ENCODE measurements around the gene SRSF1.
"Not testable (repeated sequence)": the region's sequence is repeated elsewhere in the genome, so short reads cannot be mapped to it uniquely, and the experiment has no call there.

The SRSF1 gene, protein sequence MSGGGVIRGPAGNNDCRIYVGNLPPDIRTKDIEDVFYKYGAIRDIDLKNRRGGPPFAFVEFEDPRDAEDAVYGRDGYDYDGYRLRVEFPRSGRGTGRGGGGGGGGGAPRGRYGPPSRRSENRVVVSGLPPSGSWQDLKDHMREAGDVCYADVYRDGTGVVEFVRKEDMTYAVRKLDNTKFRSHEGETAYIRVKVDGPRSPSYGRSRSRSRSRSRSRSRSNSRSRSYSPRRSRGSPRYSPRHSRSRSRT

DNA sequence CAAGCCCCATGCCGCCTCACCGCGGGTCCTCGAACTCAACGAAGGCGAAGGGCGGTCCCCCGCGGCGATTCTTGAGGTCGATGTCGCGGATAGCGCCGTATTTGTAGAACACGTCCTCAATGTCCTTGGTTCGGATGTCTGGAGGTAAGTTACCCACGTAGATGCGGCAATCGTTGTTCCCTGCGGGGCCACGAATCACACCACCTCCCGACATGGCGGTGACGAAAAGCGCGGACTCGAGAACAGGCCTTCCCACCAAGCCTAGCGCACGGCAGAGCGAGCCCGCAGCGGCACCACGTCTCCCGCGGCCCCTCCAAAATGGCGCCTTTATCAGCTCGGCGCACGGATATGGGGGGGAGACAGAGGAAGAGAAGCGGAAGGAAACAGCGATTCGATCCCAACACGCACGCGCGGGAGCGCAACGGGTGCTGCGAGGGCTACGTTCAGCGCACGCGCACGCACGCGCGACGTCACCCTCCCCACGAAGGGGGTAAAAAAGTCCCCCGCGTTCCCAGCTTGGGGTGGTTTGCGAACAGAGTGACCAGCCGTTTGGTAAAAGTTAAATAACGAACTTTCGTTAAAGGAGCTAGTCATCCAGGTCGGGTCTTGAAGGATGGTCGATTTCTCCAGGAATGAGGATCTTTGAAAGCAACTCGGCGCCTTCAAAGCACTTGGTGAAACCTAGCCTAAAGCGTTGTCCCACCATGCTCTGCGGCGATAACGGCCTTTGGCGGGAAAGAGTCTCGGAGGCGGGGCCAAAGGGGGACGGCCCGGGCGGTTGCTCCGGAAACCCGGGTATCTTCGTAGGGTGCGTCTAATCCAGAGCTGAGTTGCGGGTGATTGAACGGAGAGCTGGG lies at the start of gene SRSF1:
Gene SRSF1 (minus strand): TSS at position 323 of the 857 bp plus-strand sequence. CDS start 109 bp downstream, at position 214.
- DNase-seq (ENCODE audit: low read depth, low spot score), result peak; percentile 94

DNA sequence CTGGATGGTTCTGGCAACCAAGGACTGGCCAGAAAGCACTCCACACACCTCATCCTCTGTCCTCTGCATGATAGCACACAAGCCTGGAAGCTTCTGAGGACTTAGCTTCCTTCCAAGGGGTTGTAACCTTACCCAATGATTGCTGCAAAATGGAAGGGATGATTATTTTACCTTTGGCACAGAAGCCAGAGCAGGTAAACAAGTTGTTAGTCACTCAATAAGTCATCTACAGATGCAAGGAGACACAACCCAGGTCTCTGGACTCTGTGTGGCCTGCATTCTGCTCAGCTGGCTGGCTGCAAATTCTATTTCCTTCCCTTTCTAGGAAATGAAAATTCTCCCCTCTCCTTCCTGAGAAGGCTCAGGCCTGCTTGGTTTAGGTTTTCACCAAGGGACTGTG lies 49.4 kb upstream of the SRSF1 start:
- no peak for DNase-seq (ENCODE audit: low read depth, low spot score)

DNA sequence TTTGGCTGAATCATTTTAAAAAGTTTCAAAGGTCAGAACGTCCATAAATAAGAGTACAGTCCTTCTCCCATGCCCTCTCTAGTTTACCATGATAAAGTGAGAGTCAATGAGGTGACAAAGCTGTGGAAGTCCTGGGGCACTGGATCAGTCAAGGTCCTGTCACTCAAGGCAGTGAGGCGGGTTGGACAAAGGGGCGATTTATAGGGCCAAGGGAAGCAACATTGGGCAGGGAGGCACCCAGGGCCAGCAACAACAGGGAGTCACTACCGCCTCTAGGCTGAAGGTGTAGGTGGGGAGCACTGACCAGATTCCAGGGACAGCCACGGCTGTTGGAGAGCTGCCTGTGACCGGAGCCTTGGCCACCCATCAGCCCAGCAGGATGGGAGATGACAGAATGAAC lies 47.6 kb upstream of the SRSF1 start:
- no peak for DNase-seq (ENCODE audit: low read depth, low spot score)

DNA sequence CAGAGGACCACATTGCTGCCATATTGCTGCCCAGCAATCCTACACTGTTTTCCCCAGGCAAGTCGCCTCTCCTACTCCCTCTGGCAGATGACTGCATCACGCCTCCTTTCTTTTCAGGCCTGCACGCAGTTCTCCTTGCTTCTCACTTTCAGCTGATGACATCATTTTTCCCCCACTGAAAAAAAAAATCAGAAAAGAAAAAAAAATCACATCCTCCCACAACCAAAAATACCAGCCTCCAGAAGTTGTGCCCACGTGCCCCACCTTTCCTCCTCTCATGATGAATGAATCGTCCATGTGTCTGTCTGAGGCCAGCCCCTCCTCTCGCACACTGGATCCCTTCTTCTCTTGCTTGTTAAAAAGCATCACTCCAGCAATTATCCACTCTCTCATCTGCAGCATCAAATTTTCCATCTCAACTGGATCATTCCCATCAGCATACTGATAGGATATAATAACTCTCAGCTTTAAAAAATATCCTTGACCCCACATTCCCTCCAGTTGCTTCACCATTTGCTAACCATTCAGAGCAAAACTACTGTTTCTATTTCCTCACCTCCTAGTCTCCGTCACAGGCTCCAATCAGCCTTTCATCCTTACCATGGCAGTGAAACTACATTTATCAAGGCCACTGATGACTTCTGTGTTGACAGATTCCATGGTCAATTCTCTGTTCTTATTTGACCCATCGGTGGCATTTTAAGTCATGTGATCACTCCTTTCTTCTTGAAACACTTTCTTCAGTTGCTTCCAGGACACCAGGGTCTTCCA lies 46.1 kb upstream of the SRSF1 start:
- no peak for DNase-seq (ENCODE audit: low read depth, low spot score)

DNA sequence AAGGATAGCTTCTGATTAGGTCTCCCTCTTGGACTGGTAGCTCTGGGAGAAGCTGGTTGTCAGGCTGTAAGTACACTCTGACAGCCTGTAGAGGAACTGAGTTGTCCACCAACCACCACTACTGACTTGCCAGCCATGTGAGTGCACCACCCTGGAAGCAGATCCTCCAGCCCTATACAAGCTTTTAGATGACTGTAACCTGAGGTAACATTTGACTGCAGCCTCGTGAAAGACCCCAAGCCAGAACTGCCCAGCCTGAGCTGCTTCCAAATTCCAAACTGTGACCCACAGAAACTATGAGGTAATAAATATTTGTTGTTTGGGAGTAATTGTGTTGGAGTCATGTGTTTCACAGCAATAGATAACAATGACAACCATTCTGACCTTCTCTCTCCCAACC lies 45.4 kb upstream of the SRSF1 start:
- DNase-seq (ENCODE audit: low read depth, low spot score), result no peak

DNA sequence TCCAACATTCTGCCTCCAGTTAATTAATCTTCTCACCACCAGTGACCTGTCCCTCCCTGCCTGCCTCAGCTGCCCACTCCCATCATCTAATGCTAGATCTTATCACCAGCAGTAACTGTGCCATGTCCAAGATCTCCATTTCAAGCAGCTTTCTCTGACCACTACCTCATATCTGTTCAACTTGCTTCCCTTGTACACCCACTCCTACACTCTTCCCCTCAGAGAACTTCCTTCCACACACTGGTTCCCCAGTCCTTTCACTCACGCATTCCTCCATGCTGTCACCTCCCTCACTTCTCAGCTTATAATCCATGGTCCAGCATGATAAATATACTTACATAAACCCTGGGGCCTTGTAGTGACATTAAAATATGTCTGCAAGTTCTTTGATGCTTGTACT lies 44.4 kb upstream of the SRSF1 start:
- DNase-seq (ENCODE audit: low read depth, low spot score), result no peak

DNA sequence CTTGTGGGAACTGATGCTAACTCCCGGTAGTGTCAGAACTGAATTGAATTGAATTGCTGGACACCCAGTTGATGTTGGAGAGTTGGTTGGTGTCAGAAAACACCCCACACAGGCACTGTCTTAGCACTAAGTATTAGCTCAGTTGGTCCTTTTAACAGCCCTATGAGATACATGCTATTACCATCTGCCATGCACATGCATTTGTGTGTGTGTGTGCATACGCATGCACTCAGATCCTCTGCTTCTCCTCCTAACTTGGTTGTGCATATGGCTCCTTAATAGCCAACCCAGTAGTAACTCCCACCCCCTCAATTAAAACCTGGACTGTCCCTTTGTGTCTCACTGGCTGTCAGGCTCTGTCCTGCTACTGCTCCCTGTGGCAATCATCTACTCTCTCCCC lies 43.9 kb upstream of the SRSF1 start:
- DNase-seq (ENCODE audit: low read depth, low spot score), result no peak

DNA sequence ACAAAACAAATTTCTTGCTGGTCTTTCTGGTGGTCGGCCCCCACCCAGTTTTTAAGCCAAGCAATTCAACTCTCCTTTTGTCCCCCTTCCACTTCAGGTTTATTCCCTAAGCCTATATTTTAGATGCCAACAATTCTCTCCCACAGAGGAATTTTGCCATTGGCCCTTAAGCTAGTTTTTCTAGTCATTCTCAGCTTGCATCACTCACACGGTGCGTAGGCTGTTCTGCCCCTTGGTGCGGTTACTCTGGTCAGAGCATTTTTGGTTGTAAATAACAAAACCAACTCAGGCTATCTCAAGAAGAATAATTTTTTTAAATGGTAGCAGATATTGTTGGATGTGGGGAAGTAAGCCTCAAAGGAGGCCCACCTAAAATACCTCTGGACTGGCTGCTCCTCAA lies 42.5 kb upstream of the SRSF1 start:
- DNase-seq (ENCODE audit: low read depth, low spot score), result no peak

DNA sequence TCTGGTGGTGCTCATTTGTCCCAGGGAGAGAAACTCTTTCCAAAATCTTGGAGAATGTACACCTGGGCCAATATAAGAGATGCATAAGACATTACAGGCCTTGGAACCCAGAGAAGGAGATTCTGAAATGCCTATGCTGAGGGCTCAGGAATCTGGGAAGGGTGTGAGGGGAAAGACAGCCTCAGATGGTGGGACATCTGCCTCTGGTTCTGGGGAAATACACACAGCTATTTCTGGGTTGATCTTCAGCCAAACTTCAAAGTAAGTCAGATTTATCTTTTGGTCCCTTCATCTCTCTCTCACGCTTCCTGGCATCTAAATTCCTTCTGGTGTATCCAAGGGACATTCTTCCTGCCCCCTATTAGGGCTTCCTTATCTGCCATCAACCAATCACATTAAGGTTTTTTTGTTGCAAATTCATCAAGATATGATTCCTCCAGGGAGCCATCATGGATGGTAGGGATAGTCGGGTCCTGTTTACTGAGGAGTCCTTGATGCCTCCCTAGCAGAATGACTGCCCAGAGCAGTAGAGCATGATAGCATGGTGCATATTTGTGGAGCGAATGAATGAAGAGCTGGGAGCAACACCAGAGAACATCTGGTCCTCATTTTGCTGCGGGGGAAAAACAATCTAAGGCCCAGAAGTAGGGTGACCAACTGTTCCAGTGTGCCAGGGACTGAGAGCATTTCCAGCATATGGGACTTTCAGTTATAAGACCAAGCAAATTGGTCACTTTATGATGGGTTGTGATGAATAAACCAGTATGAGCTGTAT lies 40.5 kb upstream of the SRSF1 start:
- no peak for DNase-seq (ENCODE audit: low read depth, low spot score)

DNA sequence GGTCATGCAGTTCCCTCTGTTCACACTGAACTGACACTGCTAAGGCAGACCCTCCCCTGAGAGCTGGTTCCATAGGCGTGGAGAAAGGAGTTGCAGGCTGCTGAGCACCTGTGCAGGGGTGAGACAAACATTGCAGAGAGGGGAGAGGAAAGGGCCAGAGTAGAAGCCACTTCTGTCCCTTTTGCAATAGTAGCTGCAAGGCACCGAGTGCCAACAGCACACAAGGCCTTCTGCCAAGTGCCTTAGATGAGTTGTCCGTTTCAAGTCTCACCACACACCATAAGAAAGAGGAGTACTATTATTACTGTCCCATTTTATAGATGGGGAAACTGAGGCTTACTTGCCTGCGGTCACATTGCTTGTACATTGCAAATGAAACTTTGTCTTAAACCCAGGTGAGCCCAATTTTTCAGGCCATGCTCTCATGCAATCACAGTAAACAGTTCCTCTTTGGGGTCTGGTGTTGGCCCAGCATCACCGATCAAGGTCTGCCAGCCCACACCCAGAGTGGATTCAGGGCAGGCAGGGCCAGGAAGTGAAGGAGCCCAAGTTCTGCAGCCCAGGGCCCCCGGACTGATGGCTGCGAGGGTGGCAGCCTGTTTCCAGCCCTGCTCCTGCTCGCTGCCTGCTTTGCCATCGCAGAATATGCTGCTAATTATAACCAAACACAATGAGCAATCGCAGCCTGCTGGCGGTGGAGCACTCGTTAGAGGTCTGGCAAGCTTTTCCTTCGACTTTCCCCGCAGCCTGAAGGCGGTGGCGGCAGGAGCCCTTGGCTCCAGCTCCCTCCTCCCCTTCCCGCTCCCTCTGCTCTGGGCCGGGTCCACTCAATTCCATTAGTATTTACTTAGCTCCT lies 39.4 kb upstream of the SRSF1 start:
- DNase-seq (ENCODE audit: low read depth, low spot score), result no peak

DNA sequence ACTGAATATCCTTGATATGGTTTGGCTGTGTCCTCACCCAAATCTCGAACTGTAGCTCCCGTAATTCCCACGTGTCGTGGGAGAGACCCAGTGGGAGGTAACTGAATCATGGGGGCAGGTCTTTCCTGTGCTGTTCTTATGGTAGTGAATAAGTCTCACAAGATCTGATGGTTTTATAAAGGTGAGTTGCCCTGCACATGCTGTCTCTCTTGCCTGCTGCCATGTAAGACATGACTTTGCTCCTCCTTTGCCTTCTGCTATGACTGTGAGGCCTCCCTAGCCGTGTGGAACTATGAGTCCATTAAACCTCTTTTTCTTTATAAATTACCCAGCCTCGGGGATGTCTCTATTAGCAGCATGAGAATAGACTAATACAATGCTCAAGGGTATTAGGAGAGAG lies 37.2 kb upstream of the SRSF1 start:
- DNase-seq (ENCODE audit: low read depth, low spot score), result not testable (repeated sequence)

DNA sequence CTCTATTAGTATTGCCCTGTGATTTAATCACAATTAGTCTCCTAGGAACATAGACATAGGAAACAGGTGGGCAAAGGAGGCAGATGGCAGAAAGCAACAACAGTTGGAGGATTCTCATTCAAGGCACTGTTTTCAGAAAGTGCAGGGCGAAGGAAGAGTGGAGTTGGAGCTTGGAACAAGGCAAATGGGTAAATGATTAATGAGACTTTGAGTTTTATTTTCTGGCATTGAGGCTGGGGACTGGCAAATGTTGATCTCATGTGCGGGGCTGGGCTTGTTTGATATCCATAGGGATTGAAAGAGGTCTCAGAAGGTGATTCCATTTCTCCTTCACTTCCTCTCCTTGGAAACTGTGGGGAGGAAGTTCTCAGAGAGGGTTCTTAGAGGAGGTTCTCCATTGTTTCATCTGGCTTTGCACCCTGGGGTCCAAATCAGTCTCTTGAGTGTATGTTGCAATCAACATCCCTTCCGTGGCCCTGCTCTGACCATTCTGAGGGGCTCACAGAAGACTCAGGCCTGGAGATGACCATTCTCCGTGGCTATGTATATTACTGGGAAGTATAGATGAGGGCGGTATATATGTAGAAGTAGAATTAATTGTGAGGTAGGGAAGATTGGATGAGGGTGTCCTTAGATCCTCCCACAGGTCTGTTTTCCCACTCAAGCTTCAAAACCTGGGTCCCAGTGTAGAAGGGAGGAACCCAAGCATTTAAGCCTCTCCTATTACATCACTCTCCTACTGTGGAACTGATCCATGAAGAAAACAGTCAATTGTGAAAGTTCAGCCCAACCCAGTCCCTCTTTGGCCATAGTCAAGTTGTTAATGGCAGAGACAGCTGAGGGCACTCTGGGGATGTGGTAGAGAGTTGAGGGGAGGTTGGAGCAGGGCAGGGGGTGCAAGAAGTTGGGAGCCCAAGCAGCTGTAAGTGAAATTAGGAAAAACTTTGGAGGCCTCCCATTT lies 36.5 kb upstream of the SRSF1 start:
- DNase-seq (ENCODE audit: low read depth, low spot score), result no peak

DNA sequence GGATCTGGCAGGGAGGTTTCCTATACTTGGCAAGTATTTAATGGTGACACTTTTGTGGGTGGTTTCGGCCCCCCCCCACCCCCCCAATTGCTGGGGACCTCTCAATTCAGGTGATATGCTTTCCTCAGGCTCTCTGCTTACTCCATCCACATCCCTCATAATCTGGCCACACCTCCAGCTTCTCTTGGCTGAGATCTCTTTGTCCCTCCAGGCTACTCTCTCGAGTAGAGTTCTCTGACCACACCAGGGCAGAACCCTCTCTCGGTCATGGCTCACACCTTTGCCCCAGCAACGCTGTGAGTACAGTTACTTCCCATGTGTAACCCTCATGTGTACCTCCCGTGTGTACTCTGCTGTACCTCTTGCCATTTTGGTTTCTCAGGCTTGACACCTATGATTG lies 34.1 kb upstream of the SRSF1 start:
- DNase-seq (ENCODE audit: low read depth, low spot score), result no peak

DNA sequence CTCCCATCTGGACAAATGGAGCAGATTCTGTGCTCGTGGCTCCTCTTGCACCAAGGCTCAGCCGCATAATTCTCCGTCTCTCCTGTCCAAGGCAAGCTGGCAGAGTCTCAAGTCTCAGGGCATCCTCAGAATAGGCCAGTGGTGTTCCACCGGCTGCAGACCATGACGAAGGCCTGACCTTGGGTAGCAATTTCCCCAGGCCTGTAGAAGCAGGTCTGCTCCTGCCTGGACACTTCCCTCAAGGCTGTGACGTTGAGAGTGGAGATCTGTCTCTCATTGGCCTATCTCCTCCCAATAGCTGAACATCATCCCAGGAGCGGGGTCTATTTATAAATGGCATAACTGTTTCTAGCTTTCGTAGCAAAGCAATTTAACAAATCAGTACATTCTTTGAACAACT lies 33.3 kb upstream of the SRSF1 start:
- no peak for DNase-seq (ENCODE audit: low read depth, low spot score)

DNA sequence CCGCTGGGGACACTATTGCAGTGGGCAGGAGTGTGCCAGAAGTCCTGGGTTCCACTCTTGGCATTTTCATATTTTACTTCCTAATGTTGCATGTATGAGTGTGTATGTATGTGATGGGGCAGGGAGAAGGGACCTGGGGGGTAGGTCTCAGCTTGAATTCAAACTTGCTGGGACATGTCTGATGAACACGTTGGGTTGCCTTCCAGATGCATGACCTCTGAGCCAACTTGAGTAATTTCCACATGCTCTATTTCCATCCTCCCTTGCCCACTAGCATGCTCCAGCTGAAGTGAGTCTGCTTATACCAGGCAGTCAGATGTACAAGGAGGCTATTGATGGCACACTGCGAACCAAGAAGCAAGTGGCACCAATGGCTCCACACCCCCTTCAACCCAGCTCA lies 32.9 kb upstream of the SRSF1 start:
- DNase-seq (ENCODE audit: low read depth, low spot score), result no peak

DNA sequence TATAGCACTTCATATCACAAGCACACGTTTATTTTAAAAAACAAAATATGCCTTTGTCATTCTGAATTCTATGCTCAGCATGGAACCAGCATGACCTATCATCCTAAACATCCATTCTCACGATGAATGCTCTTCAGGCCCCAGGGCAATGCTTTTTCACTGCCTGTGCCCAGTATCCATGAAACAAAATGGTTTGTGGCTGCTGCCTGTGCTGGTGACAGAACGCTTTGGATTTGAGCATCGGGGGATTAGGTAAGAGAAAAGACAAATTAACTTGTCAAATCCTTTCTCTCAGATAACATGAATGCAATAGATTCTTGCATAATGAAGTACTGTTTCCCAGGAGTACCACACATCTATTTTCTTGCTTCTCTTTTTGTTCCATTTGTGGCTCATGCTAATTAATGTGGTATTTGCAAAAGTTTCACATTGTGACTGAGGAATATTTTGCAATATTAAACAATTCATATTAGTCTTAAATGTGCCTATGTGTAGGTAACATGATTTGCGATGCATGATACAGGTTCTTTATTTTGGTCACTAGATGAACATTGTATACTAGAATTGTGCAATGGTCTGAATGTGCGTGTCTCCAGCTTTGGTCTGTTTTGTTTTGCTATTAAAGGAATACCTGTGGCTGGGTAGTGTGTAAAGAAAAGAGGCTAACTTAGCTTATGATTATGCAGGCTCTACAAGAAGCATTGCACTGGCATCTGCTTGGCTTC lies 25.8 kb upstream of the SRSF1 start:
- DNase-seq (ENCODE audit: low read depth, low spot score), result no peak

DNA sequence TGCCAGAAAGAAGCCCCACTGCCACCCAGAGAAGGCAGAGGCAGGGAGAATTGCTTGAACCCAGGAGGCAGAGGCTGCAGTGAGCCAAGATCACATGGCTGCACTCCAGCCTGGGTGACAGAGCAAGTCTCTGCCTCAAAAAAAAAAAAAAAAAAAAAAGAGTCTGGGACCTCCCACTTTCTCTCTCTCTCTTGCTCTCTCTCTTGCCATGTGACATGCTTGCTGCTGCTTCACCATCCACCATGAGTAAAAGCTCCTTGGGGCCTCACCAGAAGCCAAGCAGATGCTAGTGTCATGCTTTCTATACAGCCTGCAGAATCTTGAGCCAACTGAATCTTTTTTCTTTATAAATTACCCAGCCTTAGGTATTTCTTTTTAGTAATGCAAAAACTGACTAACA lies 21.5 kb upstream of the SRSF1 start:
- no peak for DNase-seq (ENCODE audit: low read depth, low spot score)

DNA sequence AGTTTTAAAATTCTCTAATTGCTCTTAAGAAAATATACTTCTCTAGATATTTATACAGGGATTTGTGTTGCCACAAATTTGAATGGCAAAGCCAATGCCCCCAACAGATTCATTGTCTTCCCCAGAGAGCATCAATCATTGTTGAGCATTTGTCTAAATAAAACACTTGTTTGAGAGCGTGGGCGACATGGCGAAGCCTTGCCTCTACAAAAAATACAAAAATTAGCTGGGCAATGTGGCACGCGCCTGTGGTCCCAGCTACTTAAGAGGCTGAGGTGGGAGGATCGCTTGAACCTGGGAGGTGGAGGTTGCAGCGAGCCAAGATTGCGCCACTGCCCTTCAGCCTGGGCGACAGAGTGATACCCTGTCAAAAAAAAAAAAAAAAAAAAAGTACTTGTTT lies 13.4 kb upstream of the SRSF1 start:
- DNase-seq (ENCODE audit: low read depth, low spot score), result no peak

DNA sequence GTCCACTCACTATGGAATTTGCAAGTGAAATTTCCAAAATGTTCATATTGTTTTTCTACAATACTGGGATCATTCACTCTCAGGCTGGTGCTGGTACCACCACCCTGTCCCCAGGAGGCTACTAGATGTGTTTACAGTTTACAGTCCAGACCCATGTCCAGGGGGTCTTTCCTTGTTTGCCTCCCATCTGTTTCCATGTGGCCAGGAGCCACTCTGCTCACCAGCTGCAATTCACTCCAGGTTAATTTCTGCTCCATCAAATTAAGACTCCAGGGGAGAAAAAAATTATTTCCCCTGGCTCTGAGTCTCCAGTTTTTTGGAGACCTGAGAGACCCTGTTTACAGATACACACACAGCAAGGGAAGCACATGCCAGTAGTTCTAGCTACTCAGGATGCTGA lies 12.5 kb upstream of the SRSF1 start:
- no peak for DNase-seq (ENCODE audit: low read depth, low spot score)
